K562 (cell line): ENCODE measurements around the gene CAMSAP3.
"Not testable (repeated sequence)": the region's sequence is repeated elsewhere in the genome, so short reads cannot be mapped to it uniquely, and the experiment has no call there.

Source experiments
- TBL1XR1 ChIP-seq, 2 experiments: IDR thresholded peaks; 2 replicates each; pipeline ENCODE4 v1.6.1; 2012; ENCODE audit warnings: improper control_type of control experiment in 2 of 2, low read length in 2 of 2, mild to moderate bottlenecking in 1 of 2
- TF ChIP-seq, protein P1 (sequence below): fragments of 250-450 bp; sonication (Bioruptor Pico); IDR thresholded peaks from 2 replicates; pipeline ENCODE4 v1.8.0; 2021; ENCODE audit warnings: moderate library complexity, mild to moderate bottlenecking, inconsistent platforms
- TF ChIP-seq, protein P2 (sequence below): fragments of 450-650 bp; IDR thresholded peaks from 2 replicates; pipeline ENCODE4 v1.6.1; 2018; ENCODE audit not compliant: partially characterized antibody

DNA sequence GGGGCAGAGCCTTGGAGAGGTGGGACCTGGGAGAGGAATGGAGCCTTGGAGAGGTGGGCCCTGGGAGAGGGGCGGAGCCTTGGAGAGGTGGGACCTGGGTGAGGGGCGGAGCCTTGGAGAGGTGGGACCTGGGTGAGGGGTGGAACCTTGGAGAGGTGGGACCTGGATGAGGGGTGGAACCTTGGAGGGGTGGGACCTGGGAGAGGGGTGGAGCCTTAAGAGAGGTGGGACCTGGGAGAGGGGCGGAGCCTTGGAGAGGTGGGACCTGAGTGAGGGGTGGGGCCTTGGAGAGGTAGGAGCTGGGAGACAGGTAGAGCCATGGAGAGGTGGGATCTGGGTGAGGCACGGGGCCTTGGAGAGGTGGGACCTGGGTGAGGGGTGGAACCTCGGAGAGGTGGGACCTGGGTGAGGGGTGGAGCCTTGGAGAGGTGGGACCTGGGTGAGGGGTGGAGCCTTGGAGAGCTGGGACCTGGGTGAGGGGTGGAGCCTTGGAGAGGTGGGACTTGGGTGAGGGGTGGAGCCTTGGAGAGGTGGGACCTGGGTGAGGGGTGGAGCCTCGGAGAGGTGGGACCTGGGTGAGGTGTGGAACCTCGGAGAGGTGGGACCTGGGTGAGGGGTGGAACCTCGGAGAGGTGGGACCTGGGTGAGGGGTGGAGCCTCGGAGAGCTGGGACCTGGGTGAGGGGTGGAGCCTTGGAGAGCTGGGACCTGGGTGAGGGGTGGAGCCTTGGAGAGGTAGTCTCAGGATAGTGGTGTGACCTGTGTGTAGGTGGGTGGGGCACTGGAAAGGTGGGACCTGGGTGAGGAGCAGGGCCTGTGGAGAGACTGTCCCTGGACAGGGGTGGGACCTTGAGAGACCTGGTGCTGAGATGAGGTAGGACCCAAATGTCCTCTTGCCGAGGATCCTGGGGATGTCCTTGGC, 48.2 kb downstream of the CAMSAP3 start:
- TF ChIP-seq, protein P1, sequence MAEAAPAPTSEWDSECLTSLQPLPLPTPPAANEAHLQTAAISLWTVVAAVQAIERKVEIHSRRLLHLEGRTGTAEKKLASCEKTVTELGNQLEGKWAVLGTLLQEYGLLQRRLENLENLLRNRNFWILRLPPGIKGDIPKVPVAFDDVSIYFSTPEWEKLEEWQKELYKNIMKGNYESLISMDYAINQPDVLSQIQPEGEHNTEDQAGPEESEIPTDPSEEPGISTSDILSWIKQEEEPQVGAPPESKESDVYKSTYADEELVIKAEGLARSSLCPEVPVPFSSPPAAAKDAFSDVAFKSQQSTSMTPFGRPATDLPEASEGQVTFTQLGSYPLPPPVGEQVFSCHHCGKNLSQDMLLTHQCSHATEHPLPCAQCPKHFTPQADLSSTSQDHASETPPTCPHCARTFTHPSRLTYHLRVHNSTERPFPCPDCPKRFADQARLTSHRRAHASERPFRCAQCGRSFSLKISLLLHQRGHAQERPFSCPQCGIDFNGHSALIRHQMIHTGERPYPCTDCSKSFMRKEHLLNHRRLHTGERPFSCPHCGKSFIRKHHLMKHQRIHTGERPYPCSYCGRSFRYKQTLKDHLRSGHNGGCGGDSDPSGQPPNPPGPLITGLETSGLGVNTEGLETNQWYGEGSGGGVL (CRISPR knock-in tag), result not testable (repeated sequence)
- TF ChIP-seq, protein P2, sequence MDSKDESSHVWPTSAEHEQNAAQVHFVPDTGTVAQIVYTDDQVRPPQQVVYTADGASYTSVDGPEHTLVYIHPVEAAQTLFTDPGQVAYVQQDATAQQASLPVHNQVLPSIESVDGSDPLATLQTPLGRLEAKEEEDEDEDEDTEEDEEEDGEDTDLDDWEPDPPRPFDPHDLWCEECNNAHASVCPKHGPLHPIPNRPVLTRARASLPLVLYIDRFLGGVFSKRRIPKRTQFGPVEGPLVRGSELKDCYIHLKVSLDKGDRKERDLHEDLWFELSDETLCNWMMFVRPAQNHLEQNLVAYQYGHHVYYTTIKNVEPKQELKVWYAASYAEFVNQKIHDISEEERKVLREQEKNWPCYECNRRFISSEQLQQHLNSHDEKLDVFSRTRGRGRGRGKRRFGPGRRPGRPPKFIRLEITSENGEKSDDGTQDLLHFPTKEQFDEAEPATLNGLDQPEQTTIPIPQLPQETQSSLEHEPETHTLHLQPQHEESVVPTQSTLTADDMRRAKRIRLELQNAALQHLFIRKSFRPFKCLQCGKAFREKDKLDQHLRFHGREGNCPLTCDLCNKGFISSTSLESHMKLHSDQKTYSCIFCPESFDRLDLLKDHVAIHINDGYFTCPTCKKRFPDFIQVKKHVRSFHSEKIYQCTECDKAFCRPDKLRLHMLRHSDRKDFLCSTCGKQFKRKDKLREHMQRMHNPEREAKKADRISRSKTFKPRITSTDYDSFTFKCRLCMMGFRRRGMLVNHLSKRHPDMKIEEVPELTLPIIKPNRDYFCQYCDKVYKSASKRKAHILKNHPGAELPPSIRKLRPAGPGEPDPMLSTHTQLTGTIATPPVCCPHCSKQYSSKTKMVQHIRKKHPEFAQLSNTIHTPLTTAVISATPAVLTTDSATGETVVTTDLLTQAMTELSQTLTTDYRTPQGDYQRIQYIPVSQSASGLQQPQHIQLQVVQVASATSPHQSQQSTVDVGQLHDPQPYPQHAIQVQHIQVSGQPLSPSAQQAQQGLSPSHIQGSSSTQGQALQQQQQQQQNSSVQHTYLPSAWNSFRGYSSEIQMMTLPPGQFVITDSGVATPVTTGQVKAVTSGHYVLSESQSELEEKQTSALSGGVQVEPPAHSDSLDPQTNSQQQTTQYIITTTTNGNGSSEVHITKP, result not testable (repeated sequence)
- not testable (repeated sequence) for TF ChIP-seq TBL1XR1 (IDR thresholded peaks at IDR 0.05; ENCODE audit: low read length in 2 of 2)
